NOMO-1 (cell line): Measurements from ENCODE around the gene ARHGEF40.

Experiments
- DNase-seq, 2 experiments: peaks; one replicate each; lab custom pipeline; 2025; ENCODE audit not compliant: unreplicated experiment in 2 of 2; lab: John Stamatoyannopoulos, UW

Gene ARHGEF40

GRCh38 chr14:21078726-21079125, 8.6 kb downstream of the ARHGEF40 start:
- DNase-seq: no peak

- no peak for DNase-seq
Observed at GRCh38 chr14:21081521-21082142, 11.5 kb downstream of the ARHGEF40 start.

DNA sequence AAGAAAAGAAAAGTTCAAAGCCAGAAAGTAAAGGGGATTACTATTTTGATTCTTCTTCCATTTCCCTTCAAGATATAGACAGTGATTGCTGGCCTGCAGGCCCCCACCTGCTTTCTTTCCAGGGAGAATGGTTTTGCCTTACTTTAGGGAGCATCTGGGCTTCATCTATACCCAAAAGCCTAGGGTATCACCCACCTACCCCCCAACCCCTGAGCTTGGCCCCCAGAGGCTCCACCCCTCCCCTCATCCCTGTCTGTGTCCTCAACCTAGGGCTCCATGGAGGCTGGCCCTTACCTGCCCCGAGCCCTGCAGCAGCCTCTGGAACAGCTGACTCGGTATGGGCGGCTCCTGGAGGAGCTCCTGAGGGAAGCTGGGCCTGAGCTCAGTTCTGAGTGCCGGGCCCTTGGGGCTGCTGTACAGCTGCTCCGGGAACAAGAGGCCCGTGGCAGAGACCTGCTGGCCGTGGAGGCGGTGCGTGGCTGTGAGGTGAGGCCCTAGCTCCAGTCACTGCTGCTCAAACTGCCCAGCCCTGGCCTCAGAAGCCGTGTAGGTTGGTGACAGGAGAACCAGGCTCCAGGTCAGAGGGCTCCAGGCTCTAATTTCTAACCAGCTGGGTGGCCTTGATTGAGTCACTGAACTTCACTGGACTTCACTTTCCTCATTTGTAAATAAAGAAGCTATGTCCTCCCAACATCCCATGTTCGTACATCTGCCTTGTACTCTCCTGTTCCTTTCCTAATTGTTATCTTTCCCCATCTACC, 13.6 kb downstream of the ARHGEF40 start:
- DNase-seq: no peak

DNA sequence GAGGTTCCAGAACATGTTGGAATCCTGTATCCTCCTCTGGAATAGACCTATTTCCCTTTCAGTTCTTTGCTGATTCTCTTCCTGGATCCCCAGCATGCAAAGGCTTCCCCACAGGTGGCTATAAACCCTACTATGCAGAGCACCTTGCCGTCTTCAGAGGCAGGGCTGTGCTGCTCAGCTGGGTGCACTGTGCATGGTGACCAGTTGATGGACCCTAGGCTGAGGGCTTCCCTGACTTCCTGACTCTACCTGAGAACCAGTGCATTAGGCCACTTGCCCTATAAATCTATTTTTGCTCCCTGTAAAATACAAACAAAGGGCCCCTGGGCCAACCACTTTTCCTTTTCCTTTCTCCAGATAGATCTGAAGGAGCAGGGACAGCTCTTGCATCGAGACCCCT, 14.3 kb downstream of the ARHGEF40 start:
- DNase-seq: no peak

- DNase-seq: peak; percentile 86 to 94
Observed at GRCh38 chr14:21084998-21085853, 15.1 kb downstream of the ARHGEF40 start.

- no peak for DNase-seq
Observed at GRCh38 chr14:21086908-21087293, 16.8 kb downstream of the ARHGEF40 start.

GRCh38 chr14:21087294-21088091, 17.4 kb downstream of the ARHGEF40 start:
- DNase-seq: peak; percentile 53 to 86

DNA sequence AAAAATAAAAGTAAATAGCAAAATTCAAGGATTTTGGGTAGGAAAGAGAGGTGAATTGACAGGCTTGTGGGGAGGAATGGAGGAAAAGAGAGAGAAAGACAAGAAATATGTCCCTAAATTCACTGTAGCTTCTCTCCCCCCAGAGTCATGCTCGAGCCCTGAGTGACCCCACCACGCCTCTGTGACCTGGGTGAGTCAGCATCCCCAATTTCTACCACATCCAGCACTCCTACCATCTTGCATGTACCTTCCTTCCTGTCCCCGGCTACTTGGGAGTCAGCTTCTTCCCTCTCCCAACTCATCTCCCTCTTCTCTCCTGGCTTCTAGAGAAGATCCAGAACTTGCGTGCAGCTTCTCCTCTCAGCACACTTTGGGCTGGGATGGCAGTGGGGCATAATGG, 18.6 kb downstream of the ARHGEF40 start:
- no peak for DNase-seq

DNA sequence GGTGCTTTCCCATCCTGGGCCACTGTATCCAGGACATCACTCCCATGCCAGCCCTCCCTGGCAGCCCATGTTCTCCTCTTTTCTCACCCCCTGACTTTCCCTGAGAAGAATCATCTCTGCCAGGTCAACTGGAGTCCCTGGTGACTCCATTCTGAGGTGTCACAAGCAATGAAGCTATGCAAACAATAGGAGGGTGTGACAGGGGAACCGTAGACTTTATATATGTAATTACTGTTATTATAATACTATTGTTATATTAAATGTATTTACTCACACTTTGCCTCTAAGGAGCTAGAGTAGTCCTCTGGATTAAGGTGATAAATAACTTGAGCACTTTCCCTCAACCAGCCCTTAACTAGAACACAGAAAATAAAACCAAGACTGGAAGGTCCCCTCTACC, 19.2 kb downstream of the ARHGEF40 start:
- DNase-seq: no peak

DNA sequence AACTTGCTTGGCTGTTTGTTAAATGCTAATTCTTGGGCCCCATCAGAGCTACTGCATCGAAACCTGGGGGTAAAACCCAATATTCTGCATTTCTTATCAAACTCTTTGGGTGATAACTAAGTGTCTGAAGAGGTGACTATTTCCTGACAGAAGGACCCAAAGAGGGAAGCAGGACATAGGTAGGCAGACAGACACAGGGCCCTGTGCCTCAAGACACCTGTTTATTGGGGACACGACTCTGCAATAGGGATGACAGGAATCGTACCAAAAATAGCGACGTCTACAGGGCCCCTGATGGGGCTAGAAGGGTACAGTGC, 19.7 kb downstream of the ARHGEF40 start:
- no peak for DNase-seq

DNA sequence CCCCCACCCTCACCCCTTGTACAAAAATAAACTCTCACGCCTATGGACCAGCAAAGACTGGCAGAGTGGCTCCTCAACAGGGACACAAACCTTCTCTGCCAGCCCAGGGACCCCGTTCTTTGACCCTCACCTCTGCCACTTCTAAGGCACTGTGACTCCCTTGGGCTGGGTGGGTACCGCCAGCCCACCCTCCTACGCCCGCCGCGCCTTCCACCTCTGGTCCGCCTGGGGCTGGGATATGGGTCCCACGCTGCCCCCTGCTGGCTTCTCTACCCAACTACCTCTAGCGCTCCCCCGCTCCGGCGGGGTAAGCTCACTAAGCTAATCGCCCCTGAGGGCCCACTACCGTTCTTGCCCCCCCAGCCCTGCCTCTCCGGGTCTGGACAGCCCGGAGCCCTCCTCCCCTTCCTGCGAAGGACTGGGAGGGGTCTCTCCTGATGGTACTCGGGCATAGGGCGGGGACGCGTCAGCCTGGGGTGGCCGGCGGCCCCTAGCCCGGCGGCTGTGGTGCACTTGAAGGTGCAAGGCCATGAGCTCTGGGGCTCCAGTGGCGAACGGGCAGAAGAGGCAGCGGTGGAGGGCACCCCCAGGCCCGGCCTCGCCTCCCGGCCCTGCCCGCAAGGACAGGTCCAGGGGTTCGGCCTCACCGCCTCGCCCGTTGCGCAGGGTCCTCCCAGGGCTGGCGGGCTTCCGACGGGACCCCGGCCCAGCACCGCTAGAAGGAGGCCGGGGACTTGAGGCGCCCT, 20.3 kb downstream of the ARHGEF40 start:
- DNase-seq: peak in 1 of 2 experiments; percentile 4

GRCh38 chr14:21090940-21091663, 21.0 kb downstream of the ARHGEF40 start:
- DNase-seq: no peak

DNA sequence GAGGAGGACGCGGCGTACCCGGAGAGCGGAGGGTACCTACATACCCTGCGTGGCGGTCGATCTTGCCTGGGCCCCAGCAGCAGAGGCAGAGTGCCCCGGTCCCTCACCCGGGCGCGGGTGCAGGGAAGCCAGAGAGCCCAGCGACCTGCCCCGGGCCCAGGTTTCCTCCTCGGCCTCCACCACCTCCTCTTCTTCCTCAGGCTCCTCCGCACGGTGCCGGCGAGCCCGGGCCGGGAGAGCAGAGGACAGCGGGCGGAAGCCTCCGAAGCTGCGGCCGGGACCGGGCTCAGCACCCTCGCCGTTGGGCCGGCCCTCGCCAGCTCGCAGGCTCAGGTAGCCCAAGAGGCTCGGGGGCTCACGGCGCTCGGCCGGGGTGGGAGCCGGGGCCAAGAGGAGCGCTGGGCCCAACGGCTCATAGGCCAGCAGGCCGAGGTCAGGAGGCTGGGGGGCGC, 21.7 kb downstream of the ARHGEF40 start:
- DNase-seq: no peak

GRCh38 chr14:21092273-21093011, 22.3 kb downstream of the ARHGEF40 start:
- DNase-seq: peak; percentile 35 to 75

GRCh38 chr14:21093018-21093417, 22.9 kb downstream of the ARHGEF40 start:
- no peak for DNase-seq

- no peak for DNase-seq
Observed at GRCh38 chr14:21093769-21094681, 23.9 kb downstream of the ARHGEF40 start.

- no peak for DNase-seq
Observed at GRCh38 chr14:21095430-21096205, 25.5 kb downstream of the ARHGEF40 start.
